GM18861 (cell line): Measurements from ENCODE around the gene VPS37C.

ENCODE experiments used
- ATAC-seq: cut with Tn5 transposase; IDR thresholded peaks from one replicate; pipeline ENCODE4 v1.9.1; 2021; ENCODE audit not compliant: unreplicated experiment

Gene VPS37C

DNA sequence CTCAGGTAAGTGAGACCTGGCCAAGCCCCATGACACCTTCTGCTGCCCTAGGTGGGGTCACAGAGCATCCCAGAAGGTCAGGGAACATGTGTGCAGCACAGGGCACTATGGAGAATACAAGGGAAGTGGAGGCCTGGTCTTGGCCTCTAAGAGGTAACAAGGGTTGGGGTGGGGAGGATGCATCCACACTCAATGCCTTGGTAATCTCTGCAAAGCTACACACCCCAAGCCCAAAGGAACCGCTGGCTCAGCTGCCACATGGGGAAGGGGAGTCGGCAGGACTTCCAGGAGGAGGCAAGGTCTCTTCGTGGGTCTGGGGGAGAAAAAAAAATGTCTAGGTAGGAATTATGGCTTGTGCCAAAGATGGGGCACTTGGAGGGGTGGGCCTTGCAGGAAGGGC, 41.7 kb downstream of the VPS37C start:
- no peak for ATAC-seq

DNA sequence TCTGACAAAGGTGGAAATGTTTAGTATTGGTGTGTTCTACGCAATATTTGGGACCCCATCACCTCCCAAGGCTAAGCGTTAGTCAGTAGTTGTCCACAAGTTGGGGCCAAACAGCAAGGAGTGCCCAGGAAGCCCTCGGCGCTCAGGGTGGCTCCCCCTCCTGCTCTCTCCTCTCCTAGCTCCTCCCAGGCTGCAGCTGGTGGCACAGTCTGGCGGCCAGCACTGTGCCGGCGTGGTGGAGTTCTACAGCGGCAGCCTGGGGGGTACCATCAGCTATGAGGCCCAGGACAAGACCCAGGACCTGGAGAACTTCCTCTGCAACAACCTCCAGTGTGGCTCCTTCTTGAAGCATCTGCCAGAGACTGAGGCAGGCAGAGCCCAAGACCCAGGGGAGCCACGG, 42.2 kb downstream of the VPS37C start:
- ATAC-seq: no peak

DNA sequence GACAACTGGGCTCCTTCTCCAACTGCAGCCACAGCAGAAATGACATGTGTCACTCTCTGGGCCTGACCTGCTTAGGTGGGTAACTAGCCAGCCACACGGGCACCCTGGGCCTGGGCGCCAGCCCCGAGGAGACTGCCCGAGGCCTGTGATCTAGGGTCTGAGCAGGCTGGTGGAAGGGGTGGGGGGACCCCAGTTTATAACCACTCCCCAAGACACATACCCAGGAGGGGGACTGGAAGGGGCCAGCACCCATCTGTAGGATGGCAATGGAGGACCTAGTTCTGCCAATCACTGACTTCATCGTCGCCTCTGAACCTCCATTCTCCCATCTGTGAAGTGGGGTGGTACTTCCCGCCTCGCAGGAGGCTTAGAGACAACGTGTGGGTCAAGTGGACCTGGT, 42.8 kb downstream of the VPS37C start:
- no peak for ATAC-seq

DNA sequence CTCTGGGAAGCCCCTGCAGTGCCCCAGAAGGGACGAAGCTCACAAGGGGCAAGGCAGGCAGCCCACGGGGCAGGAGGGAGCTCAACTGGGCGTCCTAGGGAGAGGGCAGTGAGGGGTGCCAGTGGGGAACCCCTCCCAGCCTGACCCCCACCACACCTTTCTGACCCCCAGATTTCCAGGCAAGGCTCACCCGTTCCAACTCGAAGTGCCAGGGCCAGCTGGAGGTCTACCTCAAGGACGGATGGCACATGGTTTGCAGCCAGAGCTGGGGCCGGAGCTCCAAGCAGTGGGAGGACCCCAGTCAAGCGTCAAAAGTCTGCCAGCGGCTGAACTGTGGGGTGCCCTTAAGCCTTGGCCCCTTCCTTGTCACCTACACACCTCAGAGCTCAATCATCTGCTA, 43.2 kb downstream of the VPS37C start:
- no peak for ATAC-seq

DNA sequence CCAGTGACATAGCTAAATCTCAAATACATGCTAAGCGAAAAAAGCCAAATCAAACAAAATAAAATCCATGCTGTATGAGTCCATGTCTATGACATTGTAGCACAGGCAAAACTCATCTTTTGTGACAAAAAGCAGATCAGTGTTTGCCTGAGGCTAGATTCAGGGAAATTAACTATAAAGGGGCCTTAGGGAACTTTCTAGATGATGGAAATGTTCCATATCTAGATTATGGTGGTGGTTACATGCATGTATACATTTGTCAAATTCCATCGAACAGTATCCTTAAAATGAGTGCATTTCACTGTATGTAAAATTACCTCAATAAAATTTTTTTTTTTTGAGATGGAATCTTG, 44.1 kb downstream of the VPS37C start:
- ATAC-seq: no peak

DNA sequence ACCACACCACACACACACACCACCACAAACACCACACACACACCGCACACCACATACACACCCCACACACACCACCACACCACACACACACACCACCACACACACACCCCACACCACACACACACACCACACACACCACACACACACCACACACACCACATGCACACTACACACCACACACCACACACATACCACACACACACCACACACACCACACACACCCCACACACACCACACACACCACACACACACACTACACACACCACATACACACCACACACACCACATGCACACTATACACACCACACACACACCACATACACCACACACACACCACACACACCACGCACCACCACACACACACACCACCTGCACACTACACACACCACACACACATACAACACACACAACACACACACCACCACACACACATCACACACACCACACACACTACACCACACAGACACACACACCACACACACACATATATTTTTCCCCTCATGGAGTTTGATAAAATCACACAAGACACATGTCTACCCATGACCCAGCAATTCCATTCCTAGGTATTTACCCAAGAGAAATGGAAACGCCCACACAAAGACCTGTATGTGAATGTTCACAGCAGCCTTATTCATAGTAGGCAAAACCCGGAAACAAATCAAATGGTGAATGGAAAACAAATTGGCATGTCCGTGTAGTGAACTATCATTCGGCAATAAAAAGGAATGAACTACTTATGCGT, 44.6 kb downstream of the VPS37C start:
- ATAC-seq: no peak

DNA sequence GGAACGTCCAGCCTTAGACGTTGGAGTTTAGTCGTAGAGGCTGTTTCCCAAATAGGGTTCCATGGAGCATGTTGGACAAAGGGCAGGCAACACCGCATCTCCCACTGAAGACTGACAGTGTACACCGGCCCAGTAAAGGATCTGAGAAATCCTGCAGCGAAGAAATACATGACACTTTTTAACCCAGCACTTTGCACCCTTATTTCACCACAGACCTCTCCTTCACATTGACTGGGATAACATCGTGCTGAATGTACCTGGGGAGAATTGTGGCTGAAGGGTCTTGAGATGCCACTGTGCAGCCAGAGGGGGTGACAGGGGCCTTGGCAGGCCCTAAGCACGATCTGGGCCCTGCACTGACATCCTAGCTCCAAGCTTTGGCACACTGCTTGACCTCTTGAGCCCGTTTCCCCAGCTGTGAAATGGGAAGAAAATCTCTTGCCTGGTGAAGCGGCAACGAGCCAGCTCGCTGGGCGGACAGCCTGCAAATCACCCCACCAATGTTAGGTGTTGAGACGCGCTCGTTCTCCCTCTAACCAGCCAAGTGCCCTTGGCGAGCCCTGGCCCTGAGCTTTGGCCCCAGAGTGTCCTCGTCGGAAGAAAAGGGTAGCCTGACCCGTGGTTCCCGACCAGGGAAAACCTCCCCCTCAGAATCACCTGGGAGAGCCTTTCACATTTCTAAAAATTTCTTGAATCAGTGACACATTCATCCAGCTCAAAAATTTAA, 45.6 kb downstream of the VPS37C start:
- no peak for ATAC-seq

DNA sequence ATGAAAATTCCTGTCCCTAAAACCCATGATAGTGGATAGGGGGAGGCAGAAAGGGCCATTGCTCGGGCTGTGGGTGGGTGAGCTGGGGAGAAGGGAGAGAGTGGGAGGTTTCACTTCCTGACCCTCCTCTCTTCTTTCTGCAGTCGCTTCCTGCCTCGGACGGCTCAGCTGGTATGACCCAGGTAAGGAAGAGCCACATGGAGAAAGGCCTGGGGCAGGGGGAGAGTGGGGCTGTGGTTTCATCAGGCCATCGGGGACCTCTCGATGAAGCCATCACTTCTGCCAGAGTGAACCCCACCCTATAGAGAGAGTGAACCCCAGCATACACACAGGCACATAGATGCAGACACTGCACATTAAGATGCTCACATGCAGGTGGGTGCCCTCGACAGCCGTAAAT, 46.3 kb downstream of the VPS37C start:
- ATAC-seq: no peak

DNA sequence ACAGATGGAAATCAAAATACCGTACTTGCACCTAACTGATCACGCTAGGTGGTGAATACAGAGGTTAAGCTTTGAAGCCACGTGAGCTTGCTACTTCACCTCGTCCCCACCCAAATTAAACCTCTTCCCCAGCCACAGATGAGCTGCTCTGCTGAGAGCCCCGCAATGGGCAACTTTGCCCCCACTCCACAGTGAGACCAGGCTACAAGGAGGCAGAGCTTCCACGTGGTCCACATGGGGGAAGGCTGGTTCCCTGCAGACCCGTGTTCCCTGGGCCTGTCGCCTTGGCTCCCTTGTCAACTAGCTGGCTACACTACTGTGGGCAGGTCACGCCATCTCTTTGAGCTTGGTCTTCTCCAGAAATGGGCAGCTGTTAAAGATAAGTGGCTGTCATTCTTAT, 48.0 kb downstream of the VPS37C start:
- ATAC-seq: no peak

DNA sequence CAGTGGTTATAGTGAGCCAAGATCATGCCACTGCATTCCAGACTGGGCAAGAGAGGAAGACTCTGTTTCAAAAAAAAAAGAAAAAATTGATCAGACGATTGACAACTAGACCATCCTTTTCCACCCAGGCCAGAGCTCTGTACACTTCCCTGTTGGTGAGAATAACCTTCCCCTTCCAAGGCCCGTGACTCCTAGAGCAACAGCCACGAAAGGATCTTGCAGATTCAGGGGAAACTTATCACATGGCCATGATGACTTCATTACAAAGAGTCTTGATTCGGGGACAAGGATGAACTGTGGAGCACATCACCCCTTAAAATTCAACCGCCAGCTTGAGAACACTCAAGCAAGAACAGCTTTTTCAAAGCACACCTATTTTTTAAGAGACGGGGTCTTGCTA, 48.7 kb downstream of the VPS37C start:
- no peak for ATAC-seq

DNA sequence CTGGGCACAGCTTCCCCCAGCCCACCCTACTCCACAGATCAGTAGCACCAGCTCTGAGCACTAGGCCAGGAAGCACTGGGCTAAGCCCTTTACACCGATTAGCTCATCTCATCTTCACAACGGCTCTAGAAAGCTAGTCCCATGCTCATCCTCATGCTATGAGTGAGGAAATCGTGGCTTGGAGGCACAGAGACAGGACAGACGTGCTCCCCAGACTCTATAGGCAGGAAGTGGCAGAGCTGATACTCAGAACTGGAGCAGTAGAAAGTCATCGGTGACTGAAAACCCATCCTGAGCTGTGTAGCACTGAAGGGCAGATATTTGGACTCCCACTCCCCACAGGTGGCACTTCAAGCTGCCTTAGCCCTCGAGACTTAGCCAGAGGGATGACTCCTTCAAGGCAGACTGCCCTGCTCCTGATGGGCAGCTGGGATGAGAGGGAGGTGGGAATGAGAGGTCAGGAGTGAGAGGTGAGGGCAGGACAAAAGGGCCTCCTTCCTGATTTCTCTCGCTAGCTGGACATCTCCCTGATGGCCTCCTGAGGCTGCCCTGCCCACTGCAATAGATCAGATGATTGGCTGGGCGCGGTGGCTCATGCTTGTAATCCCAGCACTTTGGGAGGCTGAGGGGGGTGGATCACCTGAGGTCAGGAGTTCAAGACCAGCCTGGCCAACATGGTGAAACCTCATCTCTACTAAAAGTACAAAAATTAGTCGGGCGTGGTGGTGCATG, 49.3 kb downstream of the VPS37C start:
- no peak for ATAC-seq

DNA sequence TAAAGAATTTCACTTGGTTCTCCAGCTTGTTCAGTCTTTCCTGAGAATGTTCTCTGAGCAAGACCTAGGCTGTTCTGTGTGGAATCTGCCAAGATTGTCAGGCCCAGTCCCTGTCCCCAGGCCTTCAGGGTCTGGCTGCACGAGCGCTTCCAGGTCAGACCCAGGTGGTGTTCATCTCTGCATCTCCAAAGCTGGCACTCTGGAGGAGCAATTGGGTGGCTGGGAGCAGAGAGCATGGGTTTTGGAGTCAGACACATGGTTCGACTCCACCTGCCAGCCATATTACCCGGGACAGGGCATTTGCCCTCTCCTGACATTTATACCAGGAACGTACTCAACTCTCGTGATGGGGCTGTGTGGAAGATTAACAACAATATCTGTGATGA, 50.2 kb downstream of the VPS37C start:
- ATAC-seq: no peak

DNA sequence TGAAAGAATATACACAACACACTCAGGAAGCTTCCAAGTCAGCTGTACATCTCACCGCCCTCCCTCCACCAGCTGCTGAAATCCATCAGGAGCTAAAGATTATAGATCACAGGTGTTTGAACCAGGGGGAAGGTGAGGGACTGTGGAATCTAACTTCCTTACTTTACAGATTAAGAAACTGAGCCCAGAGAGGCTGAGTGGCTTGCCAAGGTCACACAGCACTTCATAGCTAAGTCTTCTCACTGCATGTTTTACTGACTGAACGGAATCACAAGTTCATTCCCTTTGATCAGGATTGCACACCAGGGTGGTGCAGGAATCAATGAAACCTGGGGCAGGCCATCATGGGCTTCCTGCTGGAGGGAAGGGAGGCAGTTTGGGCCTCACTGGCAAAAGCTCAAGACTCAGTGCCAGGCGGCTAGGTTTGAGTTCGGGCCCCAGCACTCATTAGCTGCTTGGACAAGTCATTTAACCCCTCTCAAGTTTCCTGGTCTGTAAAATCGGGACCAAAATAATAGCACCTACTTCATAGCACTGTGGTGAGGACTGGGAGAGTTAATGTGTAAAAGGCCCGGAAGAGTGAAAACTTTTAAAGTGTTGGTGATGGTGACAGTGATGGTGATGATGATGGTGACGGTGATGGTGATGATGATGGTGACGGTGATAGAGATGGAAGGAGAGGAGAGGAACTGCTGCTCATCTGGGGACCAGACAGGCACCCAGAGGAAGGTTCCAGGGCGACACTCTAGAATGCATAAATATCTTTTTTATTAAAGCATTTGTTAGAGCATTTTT, 50.8 kb downstream of the VPS37C start:
- ATAC-seq: no peak

DNA sequence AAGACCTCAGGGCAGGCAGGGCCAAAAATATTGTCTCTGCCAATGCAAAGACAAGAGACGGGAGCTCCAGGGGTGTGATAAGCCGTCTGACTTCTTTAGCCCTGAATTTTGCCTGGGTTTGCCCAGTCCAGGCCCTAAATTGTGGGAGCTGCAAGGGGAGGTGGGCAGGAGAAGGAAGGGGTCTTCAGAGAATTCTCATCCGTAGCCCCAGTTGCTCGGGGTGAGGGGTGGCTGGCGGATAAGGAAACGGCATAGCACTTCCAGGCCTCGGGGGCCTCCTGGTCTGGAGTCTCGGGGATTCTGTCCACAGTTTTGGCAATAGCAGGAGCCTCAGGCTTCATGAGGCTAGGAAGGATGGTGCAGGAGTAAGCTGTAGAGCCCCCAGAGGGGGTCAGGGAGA, 51.6 kb downstream of the VPS37C start:
- no peak for ATAC-seq

DNA sequence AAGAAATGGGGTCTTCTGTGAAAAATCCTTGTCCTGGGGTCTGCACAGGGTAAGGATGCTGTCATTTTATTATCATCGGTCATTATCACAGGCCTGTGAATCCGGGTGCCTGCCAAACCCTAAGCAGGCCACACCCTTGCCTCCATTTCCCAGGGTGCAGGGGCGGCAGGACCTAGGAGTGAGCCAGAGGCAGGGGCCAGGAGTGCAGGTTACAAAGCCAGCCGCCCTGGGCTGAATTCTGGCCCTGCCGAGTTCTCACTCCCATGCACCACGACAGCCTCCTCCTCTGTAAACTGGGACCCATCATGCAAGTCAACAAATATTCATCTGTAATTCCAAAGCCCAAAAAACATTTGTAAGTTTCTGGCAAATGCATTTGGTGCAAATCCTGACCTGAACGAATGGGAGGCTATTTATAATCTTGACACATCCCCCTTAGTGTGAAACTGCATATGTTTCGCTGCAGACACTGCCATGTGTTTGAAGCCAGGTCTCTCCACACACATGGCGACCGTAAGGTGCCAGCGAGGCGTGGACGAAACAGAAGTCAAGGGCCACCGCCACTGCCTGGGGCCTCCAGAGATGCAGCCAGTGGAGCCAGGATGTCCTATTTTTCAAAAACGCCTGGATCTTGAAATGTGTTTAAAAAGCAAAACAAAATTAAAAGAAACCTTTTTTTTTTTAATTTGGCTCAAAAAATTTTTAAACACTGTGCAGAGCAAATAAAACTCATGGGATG, 52.2 kb downstream of the VPS37C start:
- ATAC-seq: no peak

DNA sequence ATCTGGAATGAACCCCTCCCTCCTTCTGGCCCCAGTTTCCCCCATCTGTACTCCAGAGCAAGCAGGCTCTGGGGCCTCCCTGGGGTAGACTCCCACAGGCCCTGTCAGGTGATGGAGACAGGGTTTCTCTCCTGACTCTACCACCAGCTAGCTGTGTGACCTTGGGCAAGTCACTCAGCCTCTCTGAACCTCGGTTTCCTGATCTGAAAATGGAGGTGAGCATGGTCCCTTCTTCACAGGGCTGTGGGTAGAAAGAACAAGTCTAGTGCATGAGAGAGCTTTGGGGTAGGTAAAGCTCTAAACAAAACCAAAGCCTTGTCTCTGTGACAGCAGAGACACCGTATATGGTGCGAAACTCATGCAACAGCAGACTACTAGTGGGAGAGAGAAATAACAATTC, 53.3 kb downstream of the VPS37C start:
- ATAC-seq: no peak

DNA sequence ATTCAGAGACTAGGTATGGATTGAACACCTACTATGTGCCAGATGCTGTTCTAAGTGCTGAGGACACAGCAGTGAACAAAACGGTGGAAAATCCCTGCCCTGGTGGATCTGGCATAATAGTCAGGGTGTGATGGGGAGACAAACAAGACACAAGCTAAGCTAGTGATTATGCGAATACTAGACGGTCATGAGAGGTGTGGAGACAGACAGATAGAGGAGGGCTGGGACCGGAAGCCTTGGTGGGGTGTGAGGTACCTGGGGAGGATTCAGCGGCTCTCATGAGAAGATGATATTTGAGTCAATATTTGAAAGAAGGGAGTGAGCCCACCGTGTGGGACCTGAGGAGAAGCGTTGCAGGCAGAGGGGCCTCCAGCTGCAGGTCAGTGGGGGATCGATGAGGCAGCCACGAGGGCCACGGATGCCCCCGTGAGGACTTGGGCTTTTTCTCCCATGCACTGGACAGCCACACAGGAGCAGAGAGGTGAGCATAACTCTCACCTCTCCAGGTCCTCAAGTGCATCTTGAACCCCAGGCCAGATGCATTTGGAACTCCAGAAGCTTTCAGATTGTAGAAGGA, 54.2 kb downstream of the VPS37C start:
- ATAC-seq: no peak

DNA sequence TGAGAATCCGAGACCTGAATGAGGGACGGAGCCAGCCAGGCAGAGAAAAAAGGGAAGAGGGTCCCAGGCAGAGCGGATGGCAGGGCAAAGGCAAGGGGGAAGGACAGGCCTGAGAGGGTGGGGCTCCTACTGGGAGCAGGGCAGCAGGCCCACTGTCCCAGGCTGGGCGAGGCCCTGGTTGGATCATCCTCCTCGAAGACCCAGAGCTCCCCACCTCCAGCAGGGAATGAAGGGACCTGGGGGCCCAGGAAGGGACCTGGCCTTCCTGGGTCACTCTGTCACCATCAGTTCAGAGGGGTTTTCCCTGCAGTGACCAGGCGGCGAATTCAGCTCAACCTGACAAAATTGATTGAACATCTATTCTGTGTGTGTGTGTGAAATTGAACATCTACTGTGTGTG, 54.9 kb downstream of the VPS37C start:
- no peak for ATAC-seq

DNA sequence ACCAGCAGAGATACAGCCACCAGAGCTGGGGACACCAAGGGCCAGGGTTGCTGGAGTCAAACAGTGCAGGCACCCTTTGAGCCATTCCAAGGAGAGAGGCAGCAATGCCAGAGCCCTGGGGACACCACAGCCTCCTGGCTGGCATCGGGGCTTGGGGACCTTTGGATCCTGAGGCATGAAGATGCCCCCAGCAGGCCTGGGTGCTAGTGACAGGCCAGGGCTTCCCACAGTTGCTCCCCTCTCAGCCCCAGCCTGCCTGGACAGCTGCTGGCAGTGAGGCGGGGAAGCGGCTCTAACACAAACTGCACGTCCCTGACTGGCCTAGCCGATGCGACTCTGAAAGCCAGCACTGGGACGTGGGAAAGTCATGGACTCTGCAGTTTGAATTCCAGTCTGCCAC, 56.3 kb downstream of the VPS37C start:
- ATAC-seq: no peak

DNA sequence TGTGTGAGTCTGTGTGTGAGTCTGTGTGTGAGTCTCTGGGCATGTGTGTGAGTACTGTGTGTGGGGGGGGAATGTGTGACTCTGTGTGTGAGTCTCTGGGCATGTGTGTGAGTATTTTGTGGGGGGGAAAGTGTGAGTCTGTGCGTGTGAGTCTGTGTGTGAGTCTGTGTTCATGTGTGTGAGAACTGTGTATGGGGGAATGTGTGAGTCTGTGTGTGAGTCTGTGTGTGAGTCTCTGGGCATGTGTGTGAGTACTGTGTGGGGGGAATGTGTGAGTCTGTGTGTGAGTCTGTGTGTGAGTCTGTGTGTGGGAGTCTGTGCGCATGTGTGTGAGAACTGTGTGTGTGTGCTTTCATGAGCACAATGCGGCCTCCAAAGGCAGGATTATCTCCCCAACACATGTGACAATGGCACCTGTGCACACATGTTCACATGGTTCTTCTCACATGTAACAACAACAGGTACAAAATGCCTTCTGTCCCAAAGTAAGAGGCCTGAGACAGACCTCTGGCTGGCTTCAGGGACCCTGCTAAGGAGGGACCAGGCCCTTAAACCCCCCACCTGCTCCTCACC, 57.3 kb downstream of the VPS37C start:
- ATAC-seq: no peak
